GM12875 (cell line): ENCODE results near the gene SLC2A1.

Source experiments
- H3K4me3 ChIP-seq: one replicate; pipeline ENCODE4 v1.5.1; 2011; ENCODE audit warnings: low read depth, low read length, control low read depth
- TF ChIP-seq, protein P1 (sequence below): IDR thresholded peaks from 2 replicates; pipeline ENCODE4 v1.5.1; 2011; ENCODE audit warnings: low read depth, mild to moderate bottlenecking, control low read depth, inconsistent platforms, low read length, moderate library complexity, borderline replicate concordance; ENCODE audit not compliant: insufficient read depth

Gene SLC2A1

DNA sequence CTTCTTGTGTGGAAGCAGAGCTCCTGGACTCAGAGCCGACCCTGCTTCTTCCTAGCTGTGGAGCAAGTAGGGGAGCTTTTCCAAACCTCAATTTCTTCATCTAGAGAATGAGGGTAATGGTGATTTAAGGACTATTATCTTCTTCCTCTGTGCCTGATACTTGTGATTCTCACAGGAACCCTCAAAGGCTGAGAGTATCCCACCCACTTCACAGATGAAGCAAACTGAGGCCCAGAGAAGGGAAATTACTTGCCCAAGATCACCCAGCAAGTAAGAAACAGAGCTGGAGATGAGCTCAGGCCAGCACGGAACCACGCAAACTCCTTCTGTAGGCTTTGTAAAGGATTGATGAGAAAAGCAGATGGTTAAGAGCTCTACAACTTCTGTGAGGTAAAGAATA lies 15.1 kb upstream of the SLC2A1 start:
- TF ChIP-seq, protein P1, sequence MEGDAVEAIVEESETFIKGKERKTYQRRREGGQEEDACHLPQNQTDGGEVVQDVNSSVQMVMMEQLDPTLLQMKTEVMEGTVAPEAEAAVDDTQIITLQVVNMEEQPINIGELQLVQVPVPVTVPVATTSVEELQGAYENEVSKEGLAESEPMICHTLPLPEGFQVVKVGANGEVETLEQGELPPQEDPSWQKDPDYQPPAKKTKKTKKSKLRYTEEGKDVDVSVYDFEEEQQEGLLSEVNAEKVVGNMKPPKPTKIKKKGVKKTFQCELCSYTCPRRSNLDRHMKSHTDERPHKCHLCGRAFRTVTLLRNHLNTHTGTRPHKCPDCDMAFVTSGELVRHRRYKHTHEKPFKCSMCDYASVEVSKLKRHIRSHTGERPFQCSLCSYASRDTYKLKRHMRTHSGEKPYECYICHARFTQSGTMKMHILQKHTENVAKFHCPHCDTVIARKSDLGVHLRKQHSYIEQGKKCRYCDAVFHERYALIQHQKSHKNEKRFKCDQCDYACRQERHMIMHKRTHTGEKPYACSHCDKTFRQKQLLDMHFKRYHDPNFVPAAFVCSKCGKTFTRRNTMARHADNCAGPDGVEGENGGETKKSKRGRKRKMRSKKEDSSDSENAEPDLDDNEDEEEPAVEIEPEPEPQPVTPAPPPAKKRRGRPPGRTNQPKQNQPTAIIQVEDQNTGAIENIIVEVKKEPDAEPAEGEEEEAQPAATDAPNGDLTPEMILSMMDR, result no peak

DNA sequence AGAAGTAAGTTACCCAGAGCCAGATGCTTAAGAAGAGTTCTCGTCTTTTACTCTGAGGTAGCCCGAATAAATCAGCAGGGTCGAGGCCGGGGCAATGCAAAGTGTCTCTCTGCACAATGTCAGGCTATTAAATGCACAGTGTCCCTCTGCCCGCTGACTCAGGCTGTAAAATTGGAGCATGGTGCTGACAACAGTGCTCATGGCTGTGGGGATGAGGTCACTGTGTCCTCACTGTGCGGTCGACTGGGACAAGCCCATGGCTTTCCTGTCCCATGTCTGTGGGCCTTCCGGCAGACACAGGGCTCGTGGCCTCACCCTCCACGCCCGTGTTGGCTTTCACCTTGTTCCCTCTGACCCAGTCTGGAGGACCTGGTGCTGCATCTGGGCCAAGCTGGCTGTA lies 14.6 kb upstream of the SLC2A1 start:
- TF ChIP-seq, protein P1, result no peak
- no peak overlapping the region for H3K4me3 ChIP-seq

More for the DNA sequence above, 15.1 kb upstream of the SLC2A1 start:
- H3K4me3 ChIP-seq, result no peak overlapping the region

DNA sequence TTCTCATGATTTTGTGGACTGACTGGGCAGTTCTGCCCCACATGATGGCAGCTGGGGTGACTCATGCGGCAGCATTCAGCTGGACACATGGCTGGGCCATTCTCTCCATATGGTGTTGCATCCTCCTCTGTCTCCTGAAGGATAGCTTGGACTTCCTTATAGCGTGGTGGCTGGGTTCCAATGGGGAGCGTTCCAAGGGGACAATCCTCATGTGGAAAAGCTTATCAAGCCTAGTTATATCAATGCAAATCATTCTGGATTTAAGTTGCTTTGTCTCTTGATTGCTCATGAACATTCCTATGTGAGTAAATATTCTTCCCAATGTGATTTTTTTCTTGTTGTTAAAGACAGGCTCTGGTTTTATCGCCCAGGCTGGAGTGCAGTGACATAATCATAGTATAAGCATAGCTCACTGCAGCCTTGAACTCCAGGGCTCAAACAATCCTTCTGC lies 13.2 kb upstream of the SLC2A1 start:
- TF ChIP-seq, protein P1, result no peak

DNA sequence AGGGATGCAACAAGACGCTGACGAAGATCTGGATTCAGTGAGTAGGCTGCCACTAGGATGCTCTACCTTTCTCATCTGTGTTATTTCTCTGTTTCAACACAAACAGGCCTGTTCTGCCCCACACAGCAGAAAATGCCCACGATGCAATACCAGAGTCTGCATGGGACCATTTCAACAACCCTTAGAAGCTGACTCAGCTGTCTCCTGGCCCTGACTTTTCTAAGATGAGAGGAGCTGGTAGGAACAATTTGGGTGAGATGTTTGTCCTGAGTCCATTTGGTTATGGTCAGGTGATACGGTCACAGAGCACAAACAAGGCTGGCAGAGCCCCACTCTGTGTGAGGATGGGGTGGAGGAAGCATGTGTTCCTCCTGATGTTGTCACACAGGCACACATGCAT lies 11.5 kb upstream of the SLC2A1 start:
- TF ChIP-seq, protein P1, result no peak
- no peak overlapping the region for H3K4me3 ChIP-seq

More for the DNA sequence above, 13.2 kb upstream of the SLC2A1 start:
- H3K4me3 ChIP-seq, result no peak overlapping the region

DNA sequence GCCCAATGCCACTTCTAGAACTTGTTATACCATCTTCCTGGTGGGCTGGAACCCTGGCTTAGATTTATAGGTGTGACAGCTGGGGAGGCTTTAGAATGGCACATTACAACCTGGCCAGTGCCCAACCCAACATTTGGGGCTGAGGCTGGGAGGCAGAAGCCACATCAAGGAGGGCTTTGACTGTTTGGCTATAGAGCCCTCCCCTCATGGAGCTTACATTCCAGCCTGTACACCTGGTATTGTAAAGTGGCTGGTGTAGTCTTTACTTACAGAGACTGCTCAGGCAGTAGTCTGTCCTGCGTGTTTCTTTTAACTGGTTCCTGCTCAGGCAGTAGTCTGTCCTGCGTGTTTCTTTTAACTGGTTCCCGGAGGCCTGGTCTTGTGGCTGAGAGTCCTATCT lies 10.0 kb upstream of the SLC2A1 start:
- TF ChIP-seq, protein P1, result no peak

DNA sequence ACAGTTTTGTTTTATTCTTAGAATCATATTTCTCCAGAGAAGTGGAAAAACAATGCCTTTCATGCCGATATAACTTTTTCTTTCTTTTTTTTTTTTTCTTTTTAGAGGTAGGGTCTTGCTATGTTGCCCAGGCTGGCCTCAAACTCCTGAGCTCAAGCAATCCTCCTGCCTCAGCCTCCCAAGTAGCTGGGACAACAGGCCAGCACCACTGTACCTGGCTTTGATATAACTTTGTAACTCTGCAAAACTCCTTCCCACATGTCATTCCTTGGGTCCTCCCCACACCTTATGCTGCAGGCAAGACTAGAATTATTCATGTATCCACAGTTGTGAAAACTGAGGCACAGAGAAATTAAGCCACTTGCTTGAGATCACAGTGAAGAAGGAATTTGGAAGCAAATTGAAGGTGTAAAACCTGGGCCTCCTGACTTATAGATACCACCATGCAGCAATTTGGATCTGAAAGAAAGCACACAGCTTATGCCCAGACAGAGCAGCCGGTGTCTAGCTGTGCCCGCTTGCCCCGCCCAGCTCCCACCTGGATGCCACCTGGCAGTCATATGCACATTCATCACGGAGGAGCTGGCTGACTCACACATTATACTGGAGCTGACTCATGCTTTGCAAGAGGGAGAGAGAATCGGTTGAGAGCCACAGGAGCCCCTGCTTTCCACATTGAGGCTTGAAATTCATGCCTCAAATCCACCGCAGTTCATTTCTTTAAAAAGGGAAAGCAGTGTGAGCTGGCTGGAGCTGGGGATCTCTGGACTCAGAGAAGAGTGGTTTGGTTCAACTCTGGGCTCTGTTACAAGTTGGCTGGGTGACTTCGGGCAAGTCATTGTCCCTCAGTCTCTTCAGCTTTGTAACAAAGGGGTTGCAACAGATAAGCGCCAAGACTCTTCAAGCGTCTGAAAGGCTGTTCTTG lies 8.3 kb upstream of the SLC2A1 start:
- no peak overlapping the region for H3K4me3 ChIP-seq
- TF ChIP-seq, protein P1, result no peak

More for the DNA sequence above, 10.0 kb upstream of the SLC2A1 start:
- H3K4me3 ChIP-seq, result no peak overlapping the region

DNA sequence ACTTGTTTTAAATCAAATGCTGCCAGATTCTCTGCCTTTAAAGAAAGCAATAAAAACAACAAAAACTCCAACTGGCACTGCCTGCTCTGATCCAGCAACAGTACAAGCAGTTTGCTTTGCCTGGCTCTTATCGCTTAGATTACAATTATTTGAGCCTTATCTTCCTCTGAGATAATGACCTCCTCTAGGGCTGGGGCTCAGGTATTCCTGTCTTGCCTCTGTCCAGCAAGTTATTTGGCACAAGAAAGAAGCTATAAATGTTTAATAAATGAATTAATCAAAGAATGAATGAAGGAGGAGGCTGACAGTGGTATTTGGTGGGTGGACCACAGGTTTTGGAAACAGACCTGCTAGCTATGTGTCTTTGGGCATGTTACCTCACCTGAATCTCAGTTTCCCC lies 6.7 kb upstream of the SLC2A1 start:
- TF ChIP-seq, protein P1, result no peak
- H3K4me3 ChIP-seq, result no peak overlapping the region
